GM12878 (cell line): ENCODE data around the gene ANKRD26. TPM values are rescaled to one million over a fixed set of nuclear protein-coding genes. Genes with fewer than 3 reads are reported as not detected.

ENCODE experiments used
- ATAC-seq: fragments of 200-7000 bp; cut with Tn5 transposase; 3 replicates; pipeline ENCODE4 v1.9.1; 2020; ENCODE audit warnings: mild to moderate bottlenecking, moderate library complexity
- BruUV-seq: library from RNA; stranded (reverse); fragments of 400-500 nt; replicated peaks from 2 replicates; lab custom pipeline; 2021; lab: Mats Ljungman, UMichigan
- CTCF ChIA-PET: fragments of 300-600 bp; sonication (Branson Sonifier 250); formaldehyde crosslinking; extraction: SDS; loops from one replicate; lab custom pipeline; 2021; ENCODE audit warnings: inconsistent platforms; lab: Yijun Ruan, JAX
- POLR2A ChIA-PET: fragments of 350-600 bp; formaldehyde crosslinking; extraction: SDS; loops from one replicate; lab custom pipeline; 2021; ENCODE audit warnings: inconsistent platforms; lab: Charles Lee
- RAD21 ChIA-PET: fragments of 300-600 bp; sonication (Branson Sonifier 250); formaldehyde crosslinking; loops from one replicate; lab custom pipeline; 2023; ENCODE audit warnings: antibody characterized with exemption; ENCODE audit not compliant: unreplicated experiment; lab: Charles Lee
- SMC1A ChIA-PET: fragments of 300-600 bp; sonication (Branson Sonifier 250); formaldehyde crosslinking; loops from one replicate; lab custom pipeline; 2023; ENCODE audit not compliant: unreplicated experiment, uncharacterized antibody; lab: Charles Lee
- DNase-seq: peaks from one replicate; pipeline ENCODE4 v3.0.0-alpha.2; 2011; ENCODE audit warnings: low read depth, low spot score
- FAIRE-seq: peaks from 3 replicates; lab custom pipeline; 2011; peaks lifted over from hg19 to GRCh38; lab: Jason Lieb, UNC
- H2AFZ ChIP-seq: 2 replicates; pipeline ENCODE4 v1.6.0; 2011; ENCODE audit warnings: low read depth, low read length, control low read depth; ENCODE audit not compliant: control insufficient read depth
- H3K27ac ChIP-seq: 2 replicates; pipeline ENCODE4 v1.5.1; 2011; ENCODE audit warnings: control low read depth; ENCODE audit not compliant: control insufficient read depth, insufficient read depth
- H3K27me3 ChIP-seq, 2 experiments: replicated peaks in 1 of 2; 2 replicates each; pipeline versions ENCODE4 v1.6.0 to v1.6.1; 2011; ENCODE audit warnings: low read length in 1 of 2; ENCODE audit not compliant: control insufficient read depth in 2 of 2, insufficient read depth in 2 of 2
- H3K36me3 ChIP-seq, 2 experiments: 2 replicates each; pipeline ENCODE4 v1.5.1; 2011; ENCODE audit warnings: low read length in 1 of 2; ENCODE audit not compliant: control insufficient read depth in 2 of 2, insufficient read depth in 2 of 2
- H3K4me1 ChIP-seq: 2 replicates; pipeline ENCODE4 v1.6.1; 2011; ENCODE audit warnings: mild to moderate bottlenecking, low read length, moderate library complexity, mixed read lengths; ENCODE audit not compliant: control insufficient read depth, insufficient read depth
- H3K4me2 ChIP-seq: 2 replicates; pipeline ENCODE4 v1.6.0; 2011; ENCODE audit warnings: control low read depth; ENCODE audit not compliant: control insufficient read depth, insufficient read depth
- H3K4me3 ChIP-seq: fragments of 200-600 bp; sonication (generic); 2 replicates; pipeline ENCODE4 v1.5.1; 2016
- H3K79me2 ChIP-seq: 2 replicates; pipeline ENCODE4 v1.6.0; 2011; ENCODE audit warnings: low read length; ENCODE audit not compliant: control insufficient read depth, insufficient read depth
- H3K9ac ChIP-seq: 2 replicates; pipeline ENCODE4 v1.8.0; 2011; ENCODE audit warnings: low read length, control low read depth, mixed read lengths; ENCODE audit not compliant: control insufficient read depth, insufficient read depth
- H3K9me3 ChIP-seq: replicated peaks from 3 replicates; pipeline ENCODE4 v1.5.1; 2011; ENCODE audit warnings: mild to moderate bottlenecking, low read length; ENCODE audit not compliant: control insufficient read depth, insufficient read depth
- H4K20me1 ChIP-seq: 2 replicates; pipeline ENCODE4 v1.6.0; 2011; ENCODE audit not compliant: control insufficient read depth, insufficient read depth
- ATF7 ChIP-seq: fragments of 450-650 bp; IDR thresholded peaks from 2 replicates; pipeline ENCODE4 v1.6.1; 2016; ENCODE audit warnings: low read depth, mild to moderate bottlenecking
- CEBPB ChIP-seq, 2 experiments: fragments of 150-350 bp in 1 of 2; IDR thresholded peaks; 2 replicates each; pipeline ENCODE4 v1.6.1; 2012 to 2014; ENCODE audit warnings: low read depth in 2 of 2, low read length in 2 of 2, borderline replicate concordance in 1 of 2, inconsistent platforms in 1 of 2
- CHD2 ChIP-seq: IDR thresholded peaks from 2 replicates; pipeline ENCODE4 v1.6.1; 2011; ENCODE audit warnings: low read depth, low read length, improper control_type of control experiment, borderline replicate concordance
- NFYA ChIP-seq: IDR thresholded peaks from 2 replicates; pipeline ENCODE4 v1.6.1; 2011; ENCODE audit warnings: low read depth, mild to moderate bottlenecking, low read length, improper control_type of control experiment, borderline replicate concordance
- NRF1 ChIP-seq: conservative IDR thresholded peaks from 2 replicates; pipeline ENCODE4 v1.6.1; 2011; ENCODE audit warnings: mild to moderate bottlenecking, low read depth, low read length, improper control_type of control experiment
- SREBF2 ChIP-seq: IDR thresholded peaks from 2 replicates; pipeline ENCODE4 v1.6.1; 2012; ENCODE audit warnings: mild to moderate bottlenecking, low read length
- SUZ12 ChIP-seq: fragments of 200-600 bp; sonication (generic); IDR thresholded peaks from one replicate; pipeline ENCODE4 v1.6.1; 2018; ENCODE audit warnings: antibody characterized with exemption, mild to moderate bottlenecking; ENCODE audit not compliant: unreplicated experiment
- WGBS: methylation state at CpG from one replicate; pipeline ENCODE4 v1.1.6; 2016; ENCODE audit warnings: low lambda C conversion rate; ENCODE audit not compliant: insufficient replicate concordance, insufficient coverage; ENCODE audit errors: missing lambda C conversion rate; 5-methylcytosine and 5-hydroxymethylcytosine counted together
- in situ Hi-C: fragments of 300-500 bp; cut with MboI; formaldehyde crosslinking; loops from 9 replicates; pipeline ENCODE4 v1.14.3; 2018; ENCODE audit warnings: mixed read lengths
- intact Hi-C: fragments of 100-400 bp; cut with micrococcal nuclease; formaldehyde crosslinking; loops from one replicate; pipeline ENCODE4 v1.14.2; 2022; ENCODE audit not compliant: unreplicated experiment
- polyA plus RNA-seq, 11 experiments: library from polyadenylated mRNA; depleted of rRNA in 4 of 11; unstranded in 6 of 11; stranded (reverse) in 5 of 11; fragments of >200 nt; fragmentation: Nextera tagmentation in 4 of 11; fragmentation: Illumina TruSeq in 1 of 11; extraction: Ambion mirVana in 4 of 11; extraction: Trizol in 1 of 11; gene quantifications; 1 replicate in 1 of 11; 2 replicates in 10 of 11; pipeline versions ENCODE4 v1.2.1 to v1.2.3, GENCODE V29; 2011 to 2016; ENCODE audit warnings: inconsistent platforms in 2 of 11, missing spikeins in 2 of 11, low read depth in 1 of 11
- total RNA-seq, 4 experiments: library from RNA; depleted of rRNA in 3 of 4; stranded (reverse); fragments of >200 nt in 3 of 4; fragmentation: Illumina TruSeq in 1 of 4; extraction: Trizol in 1 of 4; gene quantifications; 2 replicates each; pipeline versions ENCODE4 v1.2.1 to v1.2.3, GENCODE V29; 2013 to 2021
- TF ChIP-seq, protein P1 (sequence below): IDR thresholded peaks from 2 replicates; pipeline ENCODE4 v1.6.1; 2012; ENCODE audit warnings: low read depth, low read length, improper control_type of control experiment
- TF ChIP-seq, protein P2 (sequence below): IDR thresholded peaks from 2 replicates; pipeline ENCODE4 v1.6.1; 2012; ENCODE audit warnings: mild to moderate bottlenecking, low read depth, low read length

The ANKRD26 gene
- total and polyA plus RNA-seq, 10 of the 15 experiments (the other 5 are each of a cell fraction or from before 2014, with no cell fraction given), result 2.3 to 12.0 (median 5.1) TPM

DNA sequence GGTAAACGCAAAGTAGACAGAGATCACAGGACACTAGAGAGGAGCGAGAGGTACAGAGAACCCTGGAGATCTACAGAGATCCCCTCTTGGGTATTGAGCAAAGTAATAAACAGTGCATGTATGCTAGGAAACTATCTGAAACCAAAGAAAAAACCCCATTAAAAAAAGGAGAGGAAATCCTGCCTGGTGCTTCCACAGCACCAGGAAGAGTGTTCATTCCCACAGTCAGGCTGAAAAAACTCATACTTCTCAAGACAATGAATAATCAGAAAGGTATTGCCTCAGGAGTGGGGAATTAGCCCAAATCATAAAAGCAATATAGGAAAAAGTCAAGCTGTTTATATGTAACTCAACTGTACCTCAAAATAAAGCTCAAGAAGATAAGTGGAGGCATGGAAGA lies 59.1 kb downstream of the ANKRD26 start:
- no peaks in the 10 kb centered on the region for H3K27me3 ChIP-seq
- in situ Hi-C loops, result no loop called here
- intact Hi-C loops, result no loop called here
- ATAC-seq (no peak), FAIRE-seq (no peak), DNase-seq (no peak)
- CTCF ChIA-PET, result interaction anchor here (1.0 to 1.3 kb wide), 3 partner anchors 12 to 34 kb away, joined by 3 to 4 read pairs (median 3); no protein-coding TSS in a partner anchor
- peaks cover 0 to 13% of the 10 kb centered on the region in 2 experiments; a peak in 2 of 4 replicates for H3K36me3 ChIP-seq
- no peak overlapping the region for H3K27ac ChIP-seq
- H4K20me1 ChIP-seq, result no peaks in the 10 kb centered on the region
- H3K9ac ChIP-seq, result no peak overlapping the region
- H3K4me3 ChIP-seq, result no peak overlapping the region
- H3K4me2 ChIP-seq, result no peak overlapping the region
- POLR2A ChIA-PET, result interaction anchor here (0.7 kb wide), 1 partner anchor 783 kb away, joined by 3 read pairs; no protein-coding TSS in a partner anchor
- WGBS, result 93% methylated on average over 2 of the region's 2 CpGs
- RAD21 ChIA-PET, result no interaction called here
- no peaks in the 10 kb centered on the region for H3K4me1 ChIP-seq
- no peaks in the 10 kb centered on the region for H3K9me3 ChIP-seq
- no peaks in the 10 kb centered on the region for H3K79me2 ChIP-seq
- SMC1A ChIA-PET, result no interaction called here
- TF ChIP-seq SREBF2, result no peak
- TF ChIP-seq, protein P1, sequence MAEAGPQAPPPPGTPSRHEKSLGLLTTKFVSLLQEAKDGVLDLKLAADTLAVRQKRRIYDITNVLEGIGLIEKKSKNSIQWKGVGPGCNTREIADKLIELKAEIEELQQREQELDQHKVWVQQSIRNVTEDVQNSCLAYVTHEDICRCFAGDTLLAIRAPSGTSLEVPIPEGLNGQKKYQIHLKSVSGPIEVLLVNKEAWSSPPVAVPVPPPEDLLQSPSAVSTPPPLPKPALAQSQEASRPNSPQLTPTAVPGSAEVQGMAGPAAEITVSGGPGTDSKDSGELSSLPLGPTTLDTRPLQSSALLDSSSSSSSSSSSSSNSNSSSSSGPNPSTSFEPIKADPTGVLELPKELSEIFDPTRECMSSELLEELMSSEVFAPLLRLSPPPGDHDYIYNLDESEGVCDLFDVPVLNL, result no peak
- no peak for TF ChIP-seq NFYA
- TF ChIP-seq, protein P2, sequence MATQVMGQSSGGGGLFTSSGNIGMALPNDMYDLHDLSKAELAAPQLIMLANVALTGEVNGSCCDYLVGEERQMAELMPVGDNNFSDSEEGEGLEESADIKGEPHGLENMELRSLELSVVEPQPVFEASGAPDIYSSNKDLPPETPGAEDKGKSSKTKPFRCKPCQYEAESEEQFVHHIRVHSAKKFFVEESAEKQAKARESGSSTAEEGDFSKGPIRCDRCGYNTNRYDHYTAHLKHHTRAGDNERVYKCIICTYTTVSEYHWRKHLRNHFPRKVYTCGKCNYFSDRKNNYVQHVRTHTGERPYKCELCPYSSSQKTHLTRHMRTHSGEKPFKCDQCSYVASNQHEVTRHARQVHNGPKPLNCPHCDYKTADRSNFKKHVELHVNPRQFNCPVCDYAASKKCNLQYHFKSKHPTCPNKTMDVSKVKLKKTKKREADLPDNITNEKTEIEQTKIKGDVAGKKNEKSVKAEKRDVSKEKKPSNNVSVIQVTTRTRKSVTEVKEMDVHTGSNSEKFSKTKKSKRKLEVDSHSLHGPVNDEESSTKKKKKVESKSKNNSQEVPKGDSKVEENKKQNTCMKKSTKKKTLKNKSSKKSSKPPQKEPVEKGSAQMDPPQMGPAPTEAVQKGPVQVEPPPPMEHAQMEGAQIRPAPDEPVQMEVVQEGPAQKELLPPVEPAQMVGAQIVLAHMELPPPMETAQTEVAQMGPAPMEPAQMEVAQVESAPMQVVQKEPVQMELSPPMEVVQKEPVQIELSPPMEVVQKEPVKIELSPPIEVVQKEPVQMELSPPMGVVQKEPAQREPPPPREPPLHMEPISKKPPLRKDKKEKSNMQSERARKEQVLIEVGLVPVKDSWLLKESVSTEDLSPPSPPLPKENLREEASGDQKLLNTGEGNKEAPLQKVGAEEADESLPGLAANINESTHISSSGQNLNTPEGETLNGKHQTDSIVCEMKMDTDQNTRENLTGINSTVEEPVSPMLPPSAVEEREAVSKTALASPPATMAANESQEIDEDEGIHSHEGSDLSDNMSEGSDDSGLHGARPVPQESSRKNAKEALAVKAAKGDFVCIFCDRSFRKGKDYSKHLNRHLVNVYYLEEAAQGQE, result no peak
- TF ChIP-seq CEBPB (IDR thresholded peaks at IDR 0.05; ENCODE audit: borderline replicate concordance in 1 of 2, low read depth in 2 of 2, low read length in 2 of 2), result no peak
- TF ChIP-seq ATF7, result no peak
- no peak for TF ChIP-seq CHD2
- TF ChIP-seq NRF1, result no peak
- TF ChIP-seq SUZ12, result no peak
- no TSS peak for BruUV-seq
- H2AFZ ChIP-seq, result no peak overlapping the region
